A673 (cell line): ENCODE measurements around the gene P3H4.

Experiments used
- EZH2 ChIP-seq: fragments of 200-600 bp; sonication (generic); IDR thresholded peaks from 2 replicates; pipeline ENCODE4 v1.6.1; 2017; ENCODE audit warnings: borderline replicate concordance, low read depth, mild to moderate bottlenecking, mixed read lengths, antibody characterized with exemption, low read length; ENCODE audit not compliant: poor library complexity, severe bottlenecking
- TF ChIP-seq, protein P1 (sequence below): fragments of 300-800, 200-600 bp; sonication (generic); conservative IDR thresholded peaks from 2 replicates; pipeline ENCODE4 v1.5.1; 2017; ENCODE audit warnings: low read depth, mild to moderate bottlenecking, antibody characterized with exemption, low read length, moderate library complexity, mixed read lengths

GRCh38 chr17:41767324-41768042, 44.3 kb downstream of the P3H4 start:
- TF ChIP-seq, protein P1, sequence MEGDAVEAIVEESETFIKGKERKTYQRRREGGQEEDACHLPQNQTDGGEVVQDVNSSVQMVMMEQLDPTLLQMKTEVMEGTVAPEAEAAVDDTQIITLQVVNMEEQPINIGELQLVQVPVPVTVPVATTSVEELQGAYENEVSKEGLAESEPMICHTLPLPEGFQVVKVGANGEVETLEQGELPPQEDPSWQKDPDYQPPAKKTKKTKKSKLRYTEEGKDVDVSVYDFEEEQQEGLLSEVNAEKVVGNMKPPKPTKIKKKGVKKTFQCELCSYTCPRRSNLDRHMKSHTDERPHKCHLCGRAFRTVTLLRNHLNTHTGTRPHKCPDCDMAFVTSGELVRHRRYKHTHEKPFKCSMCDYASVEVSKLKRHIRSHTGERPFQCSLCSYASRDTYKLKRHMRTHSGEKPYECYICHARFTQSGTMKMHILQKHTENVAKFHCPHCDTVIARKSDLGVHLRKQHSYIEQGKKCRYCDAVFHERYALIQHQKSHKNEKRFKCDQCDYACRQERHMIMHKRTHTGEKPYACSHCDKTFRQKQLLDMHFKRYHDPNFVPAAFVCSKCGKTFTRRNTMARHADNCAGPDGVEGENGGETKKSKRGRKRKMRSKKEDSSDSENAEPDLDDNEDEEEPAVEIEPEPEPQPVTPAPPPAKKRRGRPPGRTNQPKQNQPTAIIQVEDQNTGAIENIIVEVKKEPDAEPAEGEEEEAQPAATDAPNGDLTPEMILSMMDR = no peak
- TF ChIP-seq EZH2 = no peak
